HG02870 (cell line): Measurements from ENCODE around the gene ABI3.

ENCODE experiments used
- ATAC-seq: cut with Tn5 transposase; IDR thresholded peaks from one replicate; pipeline ENCODE4 v1.9.1; 2021; ENCODE audit warnings: mild to moderate bottlenecking, moderate library complexity; ENCODE audit not compliant: unreplicated experiment

ABI3 gene

DNA sequence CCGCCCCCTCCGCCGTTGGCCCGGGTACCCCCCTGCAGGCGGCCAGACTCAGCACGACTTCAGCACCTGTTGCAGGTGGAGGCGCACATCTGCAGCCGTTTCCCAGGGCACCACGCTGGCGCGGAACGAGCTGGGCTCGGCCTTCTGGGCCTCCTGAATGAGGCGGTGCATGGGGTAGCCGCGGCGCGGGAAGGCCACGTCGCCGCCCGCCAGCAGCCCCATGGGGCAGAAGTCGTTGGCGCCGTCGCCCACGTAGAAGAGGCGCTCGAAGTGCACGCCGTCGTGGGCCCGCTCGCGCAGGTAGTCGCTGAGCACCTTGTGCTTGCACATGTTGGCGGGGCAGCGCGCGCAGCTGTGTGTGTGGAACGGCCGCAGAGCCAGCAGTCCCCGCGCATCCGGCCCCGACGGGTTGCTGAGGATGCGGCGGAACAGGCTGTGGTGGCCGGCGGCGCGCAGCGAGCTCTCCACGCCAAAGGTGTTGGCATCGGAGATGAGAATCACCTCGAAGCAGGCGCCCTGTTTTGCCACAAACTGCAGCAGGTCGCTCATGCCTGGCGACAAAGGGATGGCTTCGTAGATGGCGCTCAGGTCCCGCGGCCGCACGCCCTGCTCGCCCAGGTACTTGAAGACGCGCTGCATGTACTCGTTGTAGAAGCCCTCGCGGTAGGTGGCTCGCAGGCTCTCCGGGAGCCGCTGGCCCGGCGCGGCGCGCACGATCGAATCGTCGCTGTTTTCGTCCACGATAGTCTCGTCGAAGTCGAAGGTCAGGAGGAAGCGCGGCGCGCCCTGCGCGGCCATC, 13.9 kb downstream of the ABI3 start:
- no peak for ATAC-seq

GRCh38 chr17:49224997-49225337, 14.5 kb downstream of the ABI3 start:
- ATAC-seq: no peak

DNA sequence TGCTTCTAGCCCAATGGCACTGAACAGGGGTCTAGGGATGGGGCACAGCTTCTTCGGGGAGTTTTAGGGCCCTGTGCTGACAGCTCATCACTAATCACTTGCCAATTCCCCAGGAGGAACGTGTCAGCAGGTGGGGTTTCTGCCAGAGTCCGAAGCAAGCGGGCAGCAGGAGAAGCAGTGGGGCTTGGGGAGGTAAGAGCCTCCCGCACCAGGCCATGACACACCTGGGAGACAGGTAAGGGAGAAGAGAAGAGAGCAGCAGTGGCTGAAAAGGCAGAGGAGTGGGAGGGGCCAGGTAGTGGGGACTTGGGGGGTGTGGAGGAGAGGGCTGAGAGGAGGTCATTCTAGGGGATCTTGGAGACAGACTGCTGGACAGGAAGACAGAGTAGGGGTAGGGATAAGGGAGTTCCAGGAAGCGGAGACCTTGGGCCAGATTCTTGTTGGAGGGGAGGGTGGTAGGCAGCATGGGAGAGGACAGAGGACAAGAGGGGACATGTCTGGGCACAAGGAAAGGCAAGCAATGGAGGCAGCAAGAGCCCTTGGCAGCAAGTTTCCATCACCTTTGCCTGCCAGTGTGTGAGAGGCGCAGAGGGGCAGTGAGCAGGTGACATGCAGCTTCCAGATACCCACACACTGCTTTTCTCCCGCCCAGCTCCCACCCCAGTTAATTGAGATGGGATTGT, 15.2 kb downstream of the ABI3 start:
- no peak for ATAC-seq

DNA sequence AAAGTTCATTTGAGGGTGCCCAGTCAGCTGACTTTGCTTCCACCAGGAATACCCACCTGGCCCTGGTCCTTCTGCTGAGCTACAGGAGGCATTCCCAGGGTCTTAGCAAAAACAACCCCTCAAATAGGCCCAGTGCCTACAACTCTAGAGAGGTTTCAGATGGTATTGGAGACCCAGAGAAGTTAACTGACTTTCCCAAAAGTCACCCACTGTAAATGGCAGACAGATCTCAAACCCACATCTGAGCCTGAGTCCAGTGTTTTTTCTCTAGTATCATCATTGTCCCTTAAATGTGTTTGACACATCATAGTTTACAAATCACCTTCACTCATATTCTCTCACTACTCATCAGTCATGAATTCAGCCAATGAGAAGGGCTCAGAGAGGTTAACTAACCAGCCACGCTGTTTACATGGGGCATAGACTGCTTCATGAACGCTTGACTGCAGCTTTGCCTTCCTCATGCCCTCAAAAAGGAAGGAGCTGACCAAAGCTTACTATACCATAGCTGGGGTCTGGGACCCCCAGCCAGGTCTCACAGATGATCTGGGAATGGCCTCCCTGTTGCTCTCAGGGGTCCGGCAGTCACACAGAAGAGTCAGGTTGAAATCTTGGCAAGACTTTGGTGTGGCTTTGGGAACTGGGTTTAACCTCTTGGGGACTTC, 16.4 kb downstream of the ABI3 start:
- ATAC-seq: no peak

- no peak for ATAC-seq
Measured at GRCh38 chr17:49227436-49228261, 17.1 kb downstream of the ABI3 start.

GRCh38 chr17:49229076-49229804, 18.7 kb downstream of the ABI3 start:
- no peak for ATAC-seq

GRCh38 chr17:49229805-49230600, 19.5 kb downstream of the ABI3 start:
- ATAC-seq: no peak

DNA sequence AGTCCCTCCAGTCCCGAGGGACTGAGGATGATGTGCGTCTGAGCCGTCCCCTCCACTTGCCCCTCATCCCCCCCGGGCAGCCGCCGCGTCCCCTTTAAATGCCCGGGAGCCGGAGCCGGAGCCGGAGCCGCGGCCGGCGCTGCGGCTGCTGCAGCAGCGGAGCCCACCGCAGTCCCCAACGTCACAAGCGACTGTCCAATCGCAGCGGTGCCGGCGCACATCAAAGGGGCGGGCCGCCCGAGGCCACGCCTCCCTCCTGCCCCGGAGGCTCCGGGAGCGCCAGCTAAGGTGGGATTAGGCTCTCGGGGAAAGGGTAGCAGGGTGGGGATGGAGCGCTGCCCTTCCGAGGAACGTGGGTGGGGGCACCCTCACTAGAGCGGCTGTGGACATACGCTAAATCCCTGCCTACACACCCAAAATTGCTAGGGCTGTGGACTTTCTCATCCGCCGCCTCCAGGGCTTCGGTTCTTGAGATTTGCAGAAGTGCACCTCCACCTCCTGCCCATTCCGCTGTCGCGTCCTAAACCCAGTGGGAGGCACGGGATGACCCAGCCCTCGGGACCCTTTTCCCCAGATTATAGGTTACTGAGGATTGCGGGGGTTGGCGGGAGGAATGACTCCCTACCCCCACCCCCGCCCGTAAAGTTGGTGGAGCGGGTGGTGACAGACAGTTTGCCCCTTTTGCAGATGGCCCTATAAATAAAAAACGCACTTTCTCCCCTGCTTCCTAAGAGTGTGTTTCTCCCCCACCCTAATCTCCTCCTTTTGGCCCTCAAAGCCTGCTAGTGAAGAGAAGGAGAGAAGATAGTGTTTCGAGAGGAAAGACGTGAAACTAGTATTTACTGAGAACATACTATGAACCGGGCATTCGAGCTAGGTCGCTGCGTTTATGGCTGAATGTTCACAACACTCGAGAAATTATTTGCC, 20.4 kb downstream of the ABI3 start, which contains the start of gene PHOSPHO1:
PHOSPHO1 (minus strand) TSS at position 152 of the 927 bp plus-strand sequence. CDS start 4,096 bp downstream, outside the sequence.
- ATAC-seq: peak; percentile 90

DNA sequence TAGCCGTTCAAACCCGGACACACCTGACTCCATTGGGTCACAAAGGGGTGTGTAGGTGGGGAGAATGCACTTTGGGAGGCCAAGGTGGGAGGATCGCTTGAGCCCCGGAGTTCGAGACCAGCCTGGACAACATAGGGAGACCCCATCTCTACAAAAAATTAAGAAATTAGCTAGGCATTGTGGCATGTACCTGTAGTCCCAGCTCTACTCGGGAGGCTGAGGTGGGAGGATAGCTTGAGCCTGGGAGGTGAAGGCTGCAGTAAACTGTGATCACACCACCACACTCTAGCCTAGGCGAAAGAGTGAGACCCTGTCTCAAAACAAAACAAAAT, 21.0 kb downstream of the ABI3 start:
- no peak for ATAC-seq

- no peak for ATAC-seq
Measured at GRCh38 chr17:49234509-49235080, 24.1 kb downstream of the ABI3 start.

DNA sequence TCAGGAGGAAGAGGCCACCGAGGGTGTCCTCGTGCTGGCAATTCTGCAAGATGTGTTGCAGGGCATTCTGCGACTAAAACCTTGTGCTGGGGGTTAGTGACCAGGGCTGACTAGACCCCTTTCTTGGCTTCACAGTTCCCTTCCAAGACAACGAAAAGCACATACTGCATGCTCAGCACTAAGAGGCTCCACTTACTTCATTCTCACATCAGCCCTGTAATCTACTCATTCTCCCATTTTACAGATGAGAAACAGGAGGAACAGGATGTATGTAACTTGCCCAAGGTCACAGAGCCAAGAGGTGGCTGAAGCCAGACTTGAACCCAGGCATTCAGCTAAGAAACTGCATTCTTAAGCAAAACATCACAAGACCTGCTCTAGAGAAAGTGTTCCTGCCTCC, 25.4 kb downstream of the ABI3 start:
- ATAC-seq: no peak

DNA sequence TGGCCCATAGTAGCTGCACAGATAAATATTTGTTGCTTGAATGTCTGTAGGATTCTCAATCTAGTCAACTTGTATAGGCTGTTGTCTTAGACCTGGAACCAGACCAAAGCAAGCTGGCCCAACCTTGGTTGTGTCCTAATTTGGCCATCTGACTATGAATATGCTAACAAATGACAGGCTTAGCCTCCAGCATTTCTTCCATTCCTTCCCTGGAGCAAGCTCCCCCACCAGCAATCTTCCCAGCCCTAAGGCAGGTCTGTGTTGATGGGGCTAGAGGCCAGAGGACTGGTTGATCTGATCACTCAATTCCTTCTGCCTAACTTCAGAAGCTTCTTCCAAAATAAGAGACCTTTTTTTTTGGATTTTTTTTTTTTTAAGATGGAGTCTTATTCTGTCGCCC, 29.5 kb downstream of the ABI3 start:
- no peak for ATAC-seq

- ATAC-seq: no peak
Measured at GRCh38 chr17:49240619-49241018, 30.1 kb downstream of the ABI3 start.

DNA sequence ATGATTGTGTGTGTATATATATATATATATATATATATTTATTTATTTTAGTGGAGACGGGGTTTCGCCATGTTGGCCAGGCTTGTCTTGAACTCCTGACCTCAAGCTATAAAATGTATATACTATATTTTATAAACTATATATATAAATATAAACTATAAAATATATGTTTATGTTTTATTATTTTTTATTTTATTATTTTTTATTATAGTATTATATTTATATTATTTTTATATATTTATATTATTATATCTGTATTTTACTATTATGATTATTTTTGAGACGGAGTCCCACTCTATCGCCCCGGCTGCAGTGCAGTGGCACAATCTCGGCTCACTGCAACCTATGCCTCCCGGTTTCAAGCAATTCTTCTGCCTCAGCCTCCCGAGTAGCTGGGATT, 30.5 kb downstream of the ABI3 start:
- no peak for ATAC-seq

GRCh38 chr17:49241692-49242397, 31.3 kb downstream of the ABI3 start:
- no peak for ATAC-seq

GRCh38 chr17:49242813-49243212, 32.3 kb downstream of the ABI3 start:
- ATAC-seq: no peak

- ATAC-seq: no peak
Measured at GRCh38 chr17:49244839-49245238, 34.3 kb downstream of the ABI3 start.

- ATAC-seq: no peak
Measured at GRCh38 chr17:49247944-49248343, 37.4 kb downstream of the ABI3 start.
